ENCODE data around the gene GHRL. TPM values are rescaled to one million over a fixed set of nuclear protein-coding genes. Genes with fewer than 3 reads are reported as not detected.

The GHRL gene
- total RNA-seq, 2 experiments from 2014 or later: 0.32 to 0.42 TPM

DNA sequence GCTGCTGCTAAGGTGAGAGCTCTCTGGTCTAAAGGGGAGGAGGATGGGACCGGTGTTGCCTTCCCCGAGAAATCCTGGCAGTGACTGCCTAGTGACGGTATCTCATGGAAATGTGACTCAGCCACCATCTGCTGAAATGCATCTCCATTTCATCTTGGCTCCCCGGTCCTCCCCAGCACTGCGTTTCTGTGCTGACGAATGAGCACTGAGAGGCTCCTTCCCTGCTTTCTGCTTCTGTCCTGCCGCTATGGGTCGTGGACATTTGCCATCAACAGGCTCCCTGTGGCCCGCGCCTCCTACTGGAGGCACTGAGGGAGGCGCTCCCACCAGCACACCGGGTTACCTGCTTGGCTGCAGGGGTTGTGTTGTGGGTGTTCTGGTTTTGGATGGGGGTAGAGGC lies 41.7 kb upstream of the GHRL start:
- no peak overlapping the region for H3K4me3 ChIP-seq (ENCODE audit: low read depth, low read length, poor library complexity, severe bottlenecking)
- H3K4me2 ChIP-seq (ENCODE audit: low read length): no peak overlapping the region
- H3K36me3 ChIP-seq (ENCODE audit: insufficient read depth, low read length): no peaks in the 10 kb centered on the region
- BruUV-seq (replicated peaks): no TSS peak
- H3K9me2 ChIP-seq (ENCODE audit: insufficient read depth, low read length): no peaks in the 10 kb centered on the region
- no peaks in the 10 kb centered on the region for H4K20me1 ChIP-seq (ENCODE audit: insufficient read depth, low read length)
- H3K27ac ChIP-seq (ENCODE audit: low read depth, low read length, poor library complexity, severe bottlenecking): no peak overlapping the region
- H2AFZ ChIP-seq (ENCODE audit: low read length): no peak overlapping the region
- peaks cover 18% of the 10 kb centered on the region for H3K4me1 ChIP-seq (ENCODE audit: insufficient read depth, low read length, poor library complexity, severe bottlenecking)
- ChIA-PET CTCF (ENCODE audit: unreplicated experiment) (no interaction called here), POLR2A (no interaction called here)
- DNase-seq (ENCODE audit: low spot score): no peak
- no peaks in the 10 kb centered on the region for H3K79me2 ChIP-seq (ENCODE audit: insufficient read depth, low read depth, low read length)
- intact Hi-C loops (cut with micrococcal nuclease; ENCODE audit: unreplicated experiment): no loop called here
- H3K9me3 ChIP-seq (ENCODE audit: low read length): no peaks in the 10 kb centered on the region
- TF ChIP-seq, protein P1, sequence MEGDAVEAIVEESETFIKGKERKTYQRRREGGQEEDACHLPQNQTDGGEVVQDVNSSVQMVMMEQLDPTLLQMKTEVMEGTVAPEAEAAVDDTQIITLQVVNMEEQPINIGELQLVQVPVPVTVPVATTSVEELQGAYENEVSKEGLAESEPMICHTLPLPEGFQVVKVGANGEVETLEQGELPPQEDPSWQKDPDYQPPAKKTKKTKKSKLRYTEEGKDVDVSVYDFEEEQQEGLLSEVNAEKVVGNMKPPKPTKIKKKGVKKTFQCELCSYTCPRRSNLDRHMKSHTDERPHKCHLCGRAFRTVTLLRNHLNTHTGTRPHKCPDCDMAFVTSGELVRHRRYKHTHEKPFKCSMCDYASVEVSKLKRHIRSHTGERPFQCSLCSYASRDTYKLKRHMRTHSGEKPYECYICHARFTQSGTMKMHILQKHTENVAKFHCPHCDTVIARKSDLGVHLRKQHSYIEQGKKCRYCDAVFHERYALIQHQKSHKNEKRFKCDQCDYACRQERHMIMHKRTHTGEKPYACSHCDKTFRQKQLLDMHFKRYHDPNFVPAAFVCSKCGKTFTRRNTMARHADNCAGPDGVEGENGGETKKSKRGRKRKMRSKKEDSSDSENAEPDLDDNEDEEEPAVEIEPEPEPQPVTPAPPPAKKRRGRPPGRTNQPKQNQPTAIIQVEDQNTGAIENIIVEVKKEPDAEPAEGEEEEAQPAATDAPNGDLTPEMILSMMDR (conservative IDR thresholded peaks at IDR 0.05; ENCODE audit: low read length): peak; percentile 60
- TF ChIP-seq EZH2phosphoT487 (IDR thresholded peaks at IDR 0.05; ENCODE audit: borderline replicate concordance, low read depth, low read length): no peak

DNA sequence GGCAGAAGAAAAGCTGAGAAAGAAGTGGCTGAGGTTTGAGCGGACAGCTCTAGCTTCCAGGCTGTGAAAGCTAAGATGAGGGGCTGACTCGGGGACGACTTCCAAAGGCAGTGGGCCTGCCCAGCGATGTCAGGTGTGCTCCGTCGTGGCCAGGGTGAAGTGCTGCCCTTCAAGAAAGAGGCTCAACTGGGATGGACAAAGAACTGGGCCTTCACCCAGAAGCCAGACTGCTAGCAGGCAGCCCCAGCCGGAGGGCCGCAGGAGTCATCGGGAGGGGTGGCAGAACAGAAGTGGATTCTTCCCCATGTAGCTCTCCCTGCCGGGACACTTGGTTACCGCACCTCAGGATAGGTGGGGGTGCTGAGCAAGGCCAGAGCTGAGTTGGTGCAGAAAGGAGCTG lies 41.3 kb upstream of the GHRL start:
- no peaks in the 10 kb centered on the region for H3K36me3 ChIP-seq (ENCODE audit: insufficient read depth, low read length)
- no peak overlapping the region for H3K4me3 ChIP-seq (ENCODE audit: low read depth, low read length, poor library complexity, severe bottlenecking)

DNA sequence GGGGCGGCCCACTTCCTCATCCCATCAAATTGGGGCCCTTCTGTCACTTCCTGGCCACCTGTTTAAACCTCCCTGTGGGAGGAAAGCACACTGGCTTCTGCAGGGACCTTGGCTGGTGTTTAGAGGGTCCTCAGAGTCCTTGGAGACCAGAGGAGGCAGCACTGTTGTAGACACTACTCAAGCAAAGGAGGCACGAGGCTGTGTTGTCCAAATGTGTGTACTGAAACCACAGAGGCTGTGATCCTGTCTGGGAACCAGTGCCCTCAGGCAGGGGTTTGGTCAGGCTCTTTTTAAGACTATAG lies 40.6 kb upstream of the GHRL start:
- Histone ChIP-seq H3K4me3 (ENCODE audit: low read depth, low read length, poor library complexity, severe bottlenecking) (no peak overlapping the region), H3K9me3 (ENCODE audit: low read length) (no peaks in the 10 kb centered on the region), H3K27ac (ENCODE audit: low read depth, low read length, poor library complexity, severe bottlenecking) (no peak overlapping the region), H3K4me1 (ENCODE audit: insufficient read depth, low read length, poor library complexity, severe bottlenecking) (peaks cover 18% of the 10 kb centered on the region), H3K79me2 (ENCODE audit: insufficient read depth, low read depth, low read length) (no peaks in the 10 kb centered on the region), H4K20me1 (ENCODE audit: insufficient read depth, low read length) (no peaks in the 10 kb centered on the region), H2AFZ (ENCODE audit: low read length) (no peak overlapping the region), H3K9me2 (ENCODE audit: insufficient read depth, low read length) (no peaks in the 10 kb centered on the region), H3K4me2 (ENCODE audit: low read length) (no peak overlapping the region), H3K36me3 (ENCODE audit: insufficient read depth, low read length) (no peaks in the 10 kb centered on the region)
- POLR2A ChIA-PET: no interaction called here
- no TSS peak for BruUV-seq (replicated peaks)
- DNase-seq (ENCODE audit: low spot score): peak; percentile 22
- intact Hi-C loops (cut with micrococcal nuclease; ENCODE audit: unreplicated experiment): no loop called here
- CTCF ChIA-PET (ENCODE audit: unreplicated experiment): no interaction called here
- no peak for TF ChIP-seq EZH2phosphoT487 (IDR thresholded peaks at IDR 0.05; ENCODE audit: borderline replicate concordance, low read depth, low read length)
- TF ChIP-seq, protein P1 (conservative IDR thresholded peaks at IDR 0.05; ENCODE audit: low read length): no peak

More for the DNA sequence above, 41.3 kb upstream of the GHRL start:
- H3K9me2 ChIP-seq (ENCODE audit: insufficient read depth, low read length): no peaks in the 10 kb centered on the region
- no peaks in the 10 kb centered on the region for H3K79me2 ChIP-seq (ENCODE audit: insufficient read depth, low read depth, low read length)
- no TSS peak for BruUV-seq (replicated peaks)
- no peaks in the 10 kb centered on the region for H3K9me3 ChIP-seq (ENCODE audit: low read length)
- ChIA-PET CTCF (ENCODE audit: unreplicated experiment) (no interaction called here), POLR2A (no interaction called here)
- H3K27ac ChIP-seq (ENCODE audit: low read depth, low read length, poor library complexity, severe bottlenecking): no peak overlapping the region
- H2AFZ ChIP-seq (ENCODE audit: low read length): no peak overlapping the region
- TF ChIP-seq, protein P1 (conservative IDR thresholded peaks at IDR 0.05; ENCODE audit: low read length): no peak
- no peak for TF ChIP-seq EZH2phosphoT487 (IDR thresholded peaks at IDR 0.05; ENCODE audit: borderline replicate concordance, low read depth, low read length)
- intact Hi-C loops (cut with micrococcal nuclease; ENCODE audit: unreplicated experiment): no loop called here
- peaks cover 18% of the 10 kb centered on the region for H3K4me1 ChIP-seq (ENCODE audit: insufficient read depth, low read length, poor library complexity, severe bottlenecking)
- no peak for DNase-seq (ENCODE audit: low spot score)
- H4K20me1 ChIP-seq (ENCODE audit: insufficient read depth, low read length): no peaks in the 10 kb centered on the region
- no peak overlapping the region for H3K4me2 ChIP-seq (ENCODE audit: low read length)
